Thyroid gland (tissue), 4 donors: ENCODE data around the gene PTPRB. TPM values are rescaled to one million over a fixed set of nuclear protein-coding genes. Genes with fewer than 3 reads are reported as not detected.

Experiments used
- DNase-seq, 2 donors: peaks; one replicate each; pipeline ENCODE4 v3.0.0-alpha.2; 2019
- H3K27ac ChIP-seq, 3 donors: fragments of 200-600 bp; sonication (generic); 1 replicate in 2 of 3; 2 replicates in 1 of 3; pipeline ENCODE4 v1.5.1; 2016 to 2019; ENCODE audit warnings: mild to moderate bottlenecking in 1 of 3, moderate library complexity in 1 of 3
- H3K27me3 ChIP-seq: fragments of 200-600 bp; sonication (generic); one replicate; pipeline ENCODE4 v1.5.1; 2019
- H3K36me3 ChIP-seq, 2 donors: fragments of 200-600 bp; sonication (generic); one replicate each; pipeline ENCODE4 v1.5.1; 2016 to 2019
- H3K4me1 ChIP-seq, 2 donors: fragments of 200-600 bp; sonication (generic); one replicate each; pipeline ENCODE4 v1.5.1; 2017 to 2019
- H3K4me3 ChIP-seq, 3 donors: fragments of 200-600 bp; sonication (generic); replicated peaks in 1 of 3; 1 replicate in 2 of 3; 2 replicates in 1 of 3; pipeline ENCODE4 v1.5.1; 2016; ENCODE audit warnings: mild to moderate bottlenecking in 1 of 3
- H3K9me3 ChIP-seq: fragments of 200-600 bp; sonication (generic); one replicate; pipeline ENCODE4 v1.5.1; 2017
- CTCF ChIP-seq, 6 experiments: fragments of 200-600 bp in 3 of 6; fragments of 450-650 bp in 3 of 6; sonication (generic) in 3 of 6; IDR thresholded peaks; one replicate each; pipeline ENCODE4 v1.5.1; 2016 to 2019; ENCODE audit warnings: antibody characterized with exemption in 6 of 6, mild to moderate bottlenecking in 2 of 6, inconsistent platforms in 1 of 6, moderate library complexity in 1 of 6
- POLR2A ChIP-seq, 2 donors: fragments of 450-650 bp; IDR thresholded peaks; one replicate each; pipeline ENCODE4 v1.6.1; 2017; ENCODE audit warnings: antibody characterized with exemption in 2 of 2, mild to moderate bottlenecking in 2 of 2, moderate library complexity in 1 of 2
- WGBS, 2 donors: methylation state at CpG; one replicate each; pipeline ENCODE4 v1.1.5; 2017; 5-methylcytosine and 5-hydroxymethylcytosine counted together
- intact Hi-C: fragments of 100-400 bp; cut with DNase I; formaldehyde crosslinking; loops from one replicate; pipeline ENCODE4 v1.15.1; 2023
- total RNA-seq, 4 donors: library from RNA; depleted of rRNA; stranded (reverse); fragments of >200 nt; gene quantifications; one replicate each; pipeline ENCODE4 v1.2.3, GENCODE V29; 2016

PTPRB gene
- total RNA-seq = 10 to 100 TPM; 24.4 to 75.3 (median 36.2) TPM

- 68 to 73% methylated on average over 6 of the region's 6 CpGs for WGBS, 2 donors
- no peak for TF ChIP-seq POLR2A (IDR thresholded peaks at IDR 0.05)
- TF ChIP-seq CTCF (IDR thresholded peaks at IDR 0.05) = no peak
- H3K9me3 ChIP-seq = no peaks in the 10 kb centered on the region
- H3K27me3 ChIP-seq = no peaks in the 10 kb centered on the region
- no peaks in the 10 kb centered on the region for H3K36me3 ChIP-seq
- H3K4me1 ChIP-seq = no peaks in the 10 kb centered on the region
- DNase-seq = no peak
- H3K27ac ChIP-seq = peak within 1 kb of the TSS; percentile 3 to 54 (median 48)
- peak within 1 kb of the TSS in 1 of 3 donors; percentile 5 for H3K4me3 ChIP-seq
- intact Hi-C loops = no loop called here
Measured at GRCh38 chr12:70637303-70638085, at the start of gene PTPRB. Gene PTPRB, minus strand, starts transcription at chr12:70637429. Its CDS starts 34 bp downstream, at chr12:70637395.

GRCh38 chr12:70686907-70687306 is 49.7 kb upstream of the PTPRB start:
- intact Hi-C loops = no loop called here
- Histone ChIP-seq H3K36me3 (no peaks in the 10 kb centered on the region), H3K27me3 (no peaks in the 10 kb centered on the region), H3K9me3 (no peaks in the 10 kb centered on the region), H3K27ac (no peak overlapping the region), H3K4me3 (no peak overlapping the region), H3K4me1 (peaks cover 6 to 7% of the 10 kb centered on the region in 2 donors)
- TF ChIP-seq POLR2A (IDR thresholded peaks at IDR 0.05) = no peak
- TF ChIP-seq CTCF (IDR thresholded peaks at IDR 0.05) = no peak
- no peak for DNase-seq
- WGBS, 2 donors = 83 to 84% methylated on average over 1 of the region's 1 CpG

GRCh38 chr12:70686299-70686698 is 49.1 kb upstream of the PTPRB start:
- TF ChIP-seq CTCF (IDR thresholded peaks at IDR 0.05) = no peak
- TF ChIP-seq POLR2A (IDR thresholded peaks at IDR 0.05) = no peak
- H3K4me3 ChIP-seq = no peak overlapping the region
- WGBS, 2 donors = 88 to 90% methylated on average over 2 of the region's 2 CpGs
- no peak overlapping the region for H3K27ac ChIP-seq
- no peaks in the 10 kb centered on the region for H3K27me3 ChIP-seq
- peaks cover 6 to 7% of the 10 kb centered on the region in 2 donors for H3K4me1 ChIP-seq
- no peak for DNase-seq
- no peaks in the 10 kb centered on the region for H3K9me3 ChIP-seq
- intact Hi-C loops = no loop called here
- no peaks in the 10 kb centered on the region for H3K36me3 ChIP-seq

- DNase-seq = peak in 1 of 2 donors; percentile 11
- H3K36me3 ChIP-seq = no peaks in the 10 kb centered on the region
- intact Hi-C loops = no loop called here
- peak overlapping the region in 1 of 3 donors; percentile 74 for H3K27ac ChIP-seq
- peaks cover 6 to 7% of the 10 kb centered on the region in 2 donors for H3K4me1 ChIP-seq
- 27 to 50% methylated on average over 3 of the region's 3 CpGs for WGBS, 2 donors
- no peak overlapping the region for H3K4me3 ChIP-seq
- H3K9me3 ChIP-seq = no peaks in the 10 kb centered on the region
- H3K27me3 ChIP-seq = no peaks in the 10 kb centered on the region
- TF ChIP-seq POLR2A (IDR thresholded peaks at IDR 0.05) = no peak
- no peak for TF ChIP-seq CTCF (IDR thresholded peaks at IDR 0.05)
Measured at GRCh38 chr12:70683976-70684375, 46.7 kb upstream of the PTPRB start.

- H3K9me3 ChIP-seq = no peaks in the 10 kb centered on the region
- H3K27ac ChIP-seq = no peak overlapping the region
- H3K36me3 ChIP-seq = no peaks in the 10 kb centered on the region
- DNase-seq = no peak
- 88 to 98% methylated on average over 3 to 5 of the region's 5 CpGs for WGBS, 2 donors
- no peak overlapping the region for H3K4me3 ChIP-seq
- TF ChIP-seq POLR2A (IDR thresholded peaks at IDR 0.05) (no peak), CTCF (IDR thresholded peaks at IDR 0.05) (no peak)
- no peaks in the 10 kb centered on the region for H3K27me3 ChIP-seq
- intact Hi-C loops = no loop called here
- H3K4me1 ChIP-seq = no peaks in the 10 kb centered on the region
Measured at GRCh38 chr12:70671698-70672097, 34.5 kb upstream of the PTPRB start.
